ENCODE data around the gene TANGO6.

DNA sequence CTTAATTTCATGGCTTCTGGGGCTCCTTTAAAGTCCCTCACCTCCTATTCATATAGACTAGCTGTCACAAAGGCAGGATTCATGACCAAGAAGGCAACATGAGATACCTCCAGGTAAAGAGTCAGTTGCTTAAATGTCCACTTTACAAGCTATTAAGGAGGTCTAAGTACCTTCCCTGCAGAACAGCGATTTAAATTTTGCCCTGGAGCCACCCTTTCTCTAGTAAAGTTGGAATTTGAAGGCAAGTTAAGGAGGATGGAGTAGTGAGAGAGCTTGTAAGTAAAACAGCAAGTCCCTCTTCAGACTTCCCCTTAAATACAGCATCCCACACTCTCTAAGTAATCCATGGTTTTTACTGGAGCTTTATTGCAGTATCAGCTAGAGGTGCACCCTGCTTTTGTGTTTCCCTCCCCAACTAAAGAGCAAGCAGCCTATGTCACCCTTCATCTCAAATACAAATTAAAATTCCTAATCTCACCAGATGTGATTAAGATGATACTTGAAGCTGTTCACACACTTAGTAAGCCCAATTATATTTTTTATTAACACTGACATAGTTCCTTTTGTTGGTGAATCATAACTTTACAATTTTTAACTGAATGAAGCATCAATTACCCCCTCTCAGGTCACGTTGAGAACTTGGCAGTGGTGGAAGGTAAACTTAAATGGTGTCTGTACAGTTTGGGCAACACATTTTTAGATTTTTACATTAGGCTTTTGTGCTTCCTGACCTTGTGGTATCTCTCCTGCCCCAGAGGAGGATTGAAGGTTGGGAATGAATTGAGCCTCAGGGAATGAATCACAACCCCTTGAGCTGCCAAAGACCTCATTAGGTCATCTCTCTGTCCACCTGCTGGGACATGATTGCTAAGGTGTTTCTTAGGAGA, 108.9 kb downstream of the TANGO6 start:
- TF ChIP-seq POLR2A (IDR thresholded peaks at IDR 0.05; ENCODE audit: low read length) (no peak), GATA1 (IDR thresholded peaks at IDR 0.05; ENCODE audit: low read depth, low read length) (no peak)
